VCaP (cell line): ENCODE results near the gene TNP2.

Experiments used
- H3K27ac ChIP-seq: fragments of 450-650 bp; 2 replicates; pipeline ENCODE4 v1.5.1; 2017
- TF ChIP-seq, protein P1 (sequence below): fragments of 450-650 bp; conservative IDR thresholded peaks from 2 replicates; pipeline ENCODE4 v1.5.1; 2017; ENCODE audit warnings: mild to moderate bottlenecking, moderate library complexity

TNP2 gene

DNA sequence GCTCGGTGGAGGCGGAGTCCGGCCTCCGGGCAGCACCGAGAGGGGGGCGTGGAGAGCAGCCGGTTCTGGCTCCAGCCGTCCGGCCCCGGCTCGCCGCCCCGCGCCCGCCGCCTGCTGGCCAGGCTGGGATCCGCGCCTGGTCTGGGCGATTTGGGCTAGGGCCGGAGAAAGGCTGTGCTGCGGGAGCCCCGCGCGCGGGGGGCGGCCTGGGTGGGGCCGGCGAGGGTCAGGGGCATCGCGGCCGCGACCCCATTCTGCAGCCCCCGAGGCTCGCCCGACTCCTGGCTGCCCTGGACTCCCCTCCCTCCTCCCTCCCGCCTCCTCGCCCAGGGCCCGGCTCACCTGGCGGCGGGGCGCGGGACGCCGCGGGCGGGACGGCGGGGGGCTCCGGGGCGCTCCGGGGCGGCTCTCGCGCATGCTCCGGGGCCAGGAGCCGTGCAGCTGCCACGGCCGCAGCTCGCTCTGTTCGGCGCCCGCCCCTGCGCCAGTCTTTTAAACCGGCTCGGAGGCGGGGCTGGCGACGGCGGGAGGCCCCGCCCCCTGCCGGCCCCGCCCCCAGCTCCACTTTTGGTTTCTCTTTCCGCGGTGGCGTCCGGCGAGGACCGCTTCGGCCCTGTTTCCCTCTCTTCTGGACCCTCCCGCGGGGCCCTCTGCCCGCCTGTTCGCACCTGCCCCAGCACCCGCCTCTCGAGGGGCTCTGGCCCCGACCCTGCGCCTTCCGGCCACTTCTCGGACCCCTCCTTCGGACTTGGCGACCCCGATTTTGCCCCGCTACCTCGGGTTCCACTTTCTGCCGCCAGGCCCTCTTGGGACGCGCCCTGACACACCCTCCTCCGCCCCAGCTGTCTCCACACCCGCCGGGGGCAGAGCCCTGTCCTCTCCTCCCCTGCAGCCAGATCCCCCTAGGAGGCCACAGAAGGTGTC is 13.1 kb downstream of the TNP2 start, which contains the start of gene SOCS1:
Gene SOCS1 (minus strand): TSS at position 468 of the 924 bp plus-strand sequence. CDS start 726 bp downstream, outside the sequence.
- peak within 1 kb of the TSS; percentile 72 for H3K27ac ChIP-seq
- TF ChIP-seq, protein P1, sequence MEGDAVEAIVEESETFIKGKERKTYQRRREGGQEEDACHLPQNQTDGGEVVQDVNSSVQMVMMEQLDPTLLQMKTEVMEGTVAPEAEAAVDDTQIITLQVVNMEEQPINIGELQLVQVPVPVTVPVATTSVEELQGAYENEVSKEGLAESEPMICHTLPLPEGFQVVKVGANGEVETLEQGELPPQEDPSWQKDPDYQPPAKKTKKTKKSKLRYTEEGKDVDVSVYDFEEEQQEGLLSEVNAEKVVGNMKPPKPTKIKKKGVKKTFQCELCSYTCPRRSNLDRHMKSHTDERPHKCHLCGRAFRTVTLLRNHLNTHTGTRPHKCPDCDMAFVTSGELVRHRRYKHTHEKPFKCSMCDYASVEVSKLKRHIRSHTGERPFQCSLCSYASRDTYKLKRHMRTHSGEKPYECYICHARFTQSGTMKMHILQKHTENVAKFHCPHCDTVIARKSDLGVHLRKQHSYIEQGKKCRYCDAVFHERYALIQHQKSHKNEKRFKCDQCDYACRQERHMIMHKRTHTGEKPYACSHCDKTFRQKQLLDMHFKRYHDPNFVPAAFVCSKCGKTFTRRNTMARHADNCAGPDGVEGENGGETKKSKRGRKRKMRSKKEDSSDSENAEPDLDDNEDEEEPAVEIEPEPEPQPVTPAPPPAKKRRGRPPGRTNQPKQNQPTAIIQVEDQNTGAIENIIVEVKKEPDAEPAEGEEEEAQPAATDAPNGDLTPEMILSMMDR, result peak; percentile 84

GRCh38 chr16:11254913-11255736 is 14.0 kb downstream of the TNP2 start:
- TF ChIP-seq, protein P1, result no peak

DNA sequence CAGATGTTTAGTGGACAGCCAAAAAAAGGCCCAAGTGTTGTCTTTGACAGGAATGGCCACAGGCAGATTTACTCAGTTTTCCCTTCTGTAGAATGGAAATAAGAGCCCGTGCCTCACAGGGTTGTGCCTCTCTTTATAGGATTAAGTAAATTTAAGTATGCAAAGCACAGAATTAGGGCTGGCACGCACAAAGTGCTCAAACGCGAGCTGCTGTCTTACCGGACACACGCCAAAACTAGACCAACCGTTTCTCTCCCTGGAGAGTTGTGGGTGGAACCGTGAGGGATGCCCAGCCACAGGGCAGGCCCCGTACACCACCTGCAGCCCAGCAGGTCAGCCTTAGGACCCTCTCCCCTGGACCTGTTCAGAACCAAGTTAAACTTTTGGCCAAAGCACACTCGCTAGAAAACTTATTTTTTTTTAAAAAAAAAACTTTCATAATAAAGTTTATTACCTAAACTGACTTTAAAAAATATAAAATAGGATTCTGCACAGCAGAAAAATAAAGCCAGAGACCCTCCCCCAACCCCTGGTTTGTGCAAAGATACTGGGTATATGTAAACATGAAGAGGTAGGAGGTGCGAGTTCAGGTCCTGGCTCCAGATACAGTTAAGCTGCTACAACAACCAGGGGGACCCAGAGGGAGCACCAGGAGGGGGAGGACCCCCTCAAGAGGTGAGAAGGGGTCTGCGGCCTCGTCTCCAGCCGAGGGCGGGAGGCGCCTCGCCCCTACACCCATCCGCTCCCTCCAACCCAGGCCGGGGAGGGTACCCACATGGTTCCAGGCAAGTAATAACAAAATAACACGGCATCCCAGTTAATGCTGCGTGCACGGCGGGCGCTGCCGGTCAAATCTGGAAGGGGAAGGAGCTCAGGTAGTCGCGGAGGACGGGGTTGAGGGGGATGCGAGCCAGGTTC is 14.9 kb downstream of the TNP2 start:
- H3K27ac ChIP-seq, result no peak overlapping the region; the same call in 1 of the 2 replicates
- TF ChIP-seq, protein P1, result peak; percentile 17; the same call in 1 of the 2 replicates

More at GRCh38 chr16:11254913-11255736, 14.0 kb downstream of the TNP2 start:
- peak overlapping the region; percentile 72 for H3K27ac ChIP-seq

DNA sequence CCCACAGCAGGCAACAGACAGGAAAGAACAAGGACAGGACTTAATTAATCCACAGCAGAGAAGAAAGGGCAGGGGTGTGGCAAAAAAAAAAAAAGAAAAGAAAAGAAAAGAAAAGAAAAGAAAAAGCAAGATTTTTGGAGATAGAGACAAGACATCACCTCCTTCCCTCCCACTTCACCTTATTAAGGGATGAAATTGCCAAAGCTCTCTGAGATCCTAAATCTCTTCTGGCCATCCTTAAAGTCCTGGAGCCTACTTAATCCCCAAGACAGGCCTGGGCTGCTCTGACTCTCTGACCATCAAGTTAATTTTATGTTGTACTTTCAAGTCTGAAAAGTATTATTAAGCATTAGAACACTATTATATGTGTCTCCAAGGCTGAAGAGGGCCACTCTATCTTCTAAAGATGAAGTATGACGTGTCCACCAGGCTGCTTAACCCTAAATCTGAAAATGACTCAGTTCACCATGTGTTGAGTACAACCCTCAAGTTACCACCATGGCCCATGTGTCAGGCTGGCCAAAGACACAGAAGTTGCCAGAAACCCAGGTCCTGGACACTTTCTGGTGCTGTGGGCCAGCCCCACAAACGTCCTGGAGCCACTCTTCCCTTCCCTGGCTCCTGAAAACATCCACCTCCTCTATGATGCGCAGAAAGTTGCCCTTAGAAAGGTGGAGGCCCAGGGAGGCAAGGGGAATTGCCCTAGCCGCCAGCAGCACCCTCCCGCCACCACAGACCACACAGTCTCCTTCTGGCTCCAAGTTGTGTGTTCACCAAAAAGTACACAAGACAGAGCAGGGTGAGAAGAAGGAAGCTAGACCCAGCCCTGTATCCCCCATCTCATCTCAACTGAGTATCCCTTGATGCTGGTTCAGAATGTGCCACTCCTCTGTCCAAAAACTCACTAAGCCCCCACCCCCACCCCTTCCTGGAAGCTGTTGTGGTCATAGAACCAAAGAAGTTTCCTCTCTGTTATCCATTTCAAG is 15.8 kb downstream of the TNP2 start:
- TF ChIP-seq, protein P1, result no peak
- no peak overlapping the region for H3K27ac ChIP-seq

- no peak overlapping the region for H3K27ac ChIP-seq
- TF ChIP-seq, protein P1, result no peak
These were observed 16.6 kb downstream of the TNP2 start for GRCh38 chr16:11252482-11252931.
